Calu3 (cell line): Measurements from ENCODE around the gene ARHGAP15. TPM values are rescaled to one million over a fixed set of nuclear protein-coding genes. Genes with fewer than 3 reads are reported as not detected.

Experiments
- BruUV-seq: library from RNA; stranded (reverse); fragments of 400-500 nt; replicated peaks from 2 replicates; lab custom pipeline; 2021; lab: Mats Ljungman, UMichigan
- CTCF ChIA-PET: fragments of 300-600 bp; sonication (Branson Sonifier 250); formaldehyde crosslinking; loops from one replicate; lab custom pipeline; 2022; ENCODE audit warnings: antibody characterized with exemption; lab: Charles Lee
- DNase-seq: peaks from one replicate; pipeline ENCODE4 v3.0.0; 2022
- H3K27ac Mint-ChIP-seq: one replicate; pipeline ENCODE4 v1.8.0; 2022; ENCODE audit warnings: mixed read lengths; ENCODE audit not compliant: unreplicated experiment
- H3K27me3 Mint-ChIP-seq: one replicate; pipeline ENCODE4 v1.8.0; 2022; ENCODE audit warnings: mixed read lengths; ENCODE audit not compliant: unreplicated experiment
- H3K36me3 Mint-ChIP-seq: one replicate; pipeline ENCODE4 v1.8.0; 2022; ENCODE audit warnings: mild to moderate bottlenecking, moderate library complexity, mixed read lengths; ENCODE audit not compliant: insufficient read depth, unreplicated experiment
- H3K4me1 Mint-ChIP-seq: one replicate; pipeline ENCODE4 v1.8.0; 2022; ENCODE audit warnings: mild to moderate bottlenecking, low read depth, mixed read lengths; ENCODE audit not compliant: unreplicated experiment
- H3K4me3 Mint-ChIP-seq: one replicate; pipeline ENCODE4 v1.8.0; 2022; ENCODE audit warnings: mild to moderate bottlenecking, low read depth, moderate library complexity, mixed read lengths; ENCODE audit not compliant: unreplicated experiment
- H3K9me3 Mint-ChIP-seq: one replicate; pipeline ENCODE4 v1.8.0; 2022; ENCODE audit warnings: low read depth, mixed read lengths; ENCODE audit not compliant: unreplicated experiment
- intact Hi-C: fragments of 100-400 bp; cut with micrococcal nuclease; formaldehyde crosslinking; loops from one replicate; pipeline ENCODE4 v1.10.0; 2022; ENCODE audit not compliant: unreplicated experiment
- total RNA-seq: library from RNA; stranded (reverse); gene quantifications from 2 replicates; pipeline ENCODE4 v1.2.3, GENCODE V29; 2022
- TF ChIP-seq, protein P1 (sequence below): fragments of 200-600 bp; IDR thresholded peaks from one replicate; pipeline ENCODE4 v1.8.0; 2022; ENCODE audit warnings: antibody characterized with exemption; ENCODE audit not compliant: unreplicated experiment

The ARHGAP15 gene
- total RNA-seq, 1 experiment from 2014 or later: not detected

DNA sequence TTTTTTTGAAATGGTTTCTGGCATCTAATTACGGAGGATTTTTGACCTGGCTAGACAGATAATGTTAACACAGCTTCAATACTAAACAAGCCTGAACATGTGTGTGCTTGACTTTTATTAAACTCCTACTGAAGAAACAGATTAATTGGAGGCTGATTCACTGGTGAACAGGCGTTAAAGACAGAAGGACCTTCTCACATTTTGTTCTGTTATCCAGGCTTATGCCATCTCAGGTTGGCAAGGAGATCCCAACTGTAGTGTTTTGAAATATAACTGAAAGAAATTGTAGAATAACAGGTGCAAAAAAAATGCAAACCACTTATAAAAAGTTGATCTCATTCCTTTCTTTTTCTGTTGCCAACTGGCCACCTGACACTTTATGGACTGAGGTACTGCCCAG, 269.6 kb downstream of the ARHGAP15 start:
- Mint-ChIP-seq H3K9me3 (no peaks in the 10 kb centered on the region), H3K27me3 (no peaks in the 10 kb centered on the region), H3K27ac (no peak overlapping the region), H3K4me1 (no peaks in the 10 kb centered on the region), H3K36me3 (no peaks in the 10 kb centered on the region), H3K4me3 (no peak overlapping the region)
- BruUV-seq: no TSS peak
- no peak for DNase-seq
- CTCF ChIA-PET: interaction anchor here (1.2 kb wide), 1 partner anchor 11 kb away, joined by 3 read pairs; no protein-coding TSS in a partner anchor
- intact Hi-C loops: no loop called here
- TF ChIP-seq, protein P1, sequence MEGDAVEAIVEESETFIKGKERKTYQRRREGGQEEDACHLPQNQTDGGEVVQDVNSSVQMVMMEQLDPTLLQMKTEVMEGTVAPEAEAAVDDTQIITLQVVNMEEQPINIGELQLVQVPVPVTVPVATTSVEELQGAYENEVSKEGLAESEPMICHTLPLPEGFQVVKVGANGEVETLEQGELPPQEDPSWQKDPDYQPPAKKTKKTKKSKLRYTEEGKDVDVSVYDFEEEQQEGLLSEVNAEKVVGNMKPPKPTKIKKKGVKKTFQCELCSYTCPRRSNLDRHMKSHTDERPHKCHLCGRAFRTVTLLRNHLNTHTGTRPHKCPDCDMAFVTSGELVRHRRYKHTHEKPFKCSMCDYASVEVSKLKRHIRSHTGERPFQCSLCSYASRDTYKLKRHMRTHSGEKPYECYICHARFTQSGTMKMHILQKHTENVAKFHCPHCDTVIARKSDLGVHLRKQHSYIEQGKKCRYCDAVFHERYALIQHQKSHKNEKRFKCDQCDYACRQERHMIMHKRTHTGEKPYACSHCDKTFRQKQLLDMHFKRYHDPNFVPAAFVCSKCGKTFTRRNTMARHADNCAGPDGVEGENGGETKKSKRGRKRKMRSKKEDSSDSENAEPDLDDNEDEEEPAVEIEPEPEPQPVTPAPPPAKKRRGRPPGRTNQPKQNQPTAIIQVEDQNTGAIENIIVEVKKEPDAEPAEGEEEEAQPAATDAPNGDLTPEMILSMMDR: no peak

DNA sequence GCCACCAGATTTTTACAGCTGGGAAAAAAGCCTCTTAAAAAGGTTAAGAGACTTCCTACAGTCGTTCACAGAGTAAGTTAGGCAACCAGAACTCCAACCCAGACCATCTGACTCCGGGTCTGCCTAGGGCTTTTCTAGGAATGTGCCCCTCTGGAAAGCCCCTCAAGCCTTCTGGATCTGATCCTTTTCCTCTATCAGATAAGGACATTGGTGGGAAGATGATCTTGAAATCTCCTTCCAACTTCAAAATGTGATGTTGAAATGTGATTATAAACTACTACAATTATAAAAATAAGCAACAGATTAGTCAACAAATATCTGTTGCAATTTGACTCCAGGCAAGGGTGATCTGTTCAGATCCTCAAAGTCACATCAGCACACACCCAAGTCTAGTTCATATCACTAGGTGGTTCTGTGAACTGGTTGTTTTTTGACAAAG, 270.4 kb downstream of the ARHGAP15 start:
- H3K36me3 Mint-ChIP-seq: no peaks in the 10 kb centered on the region
- CTCF ChIA-PET: interaction anchor here (0.6 to 0.8 kb wide), 2 partner anchors 583 to 1942 kb away, joined by 3 to 7 read pairs; no protein-coding TSS in a partner anchor
- no TSS peak for BruUV-seq
- DNase-seq: no peak
- H3K4me1 Mint-ChIP-seq: no peaks in the 10 kb centered on the region
- H3K9me3 Mint-ChIP-seq: no peaks in the 10 kb centered on the region
- TF ChIP-seq, protein P1: no peak
- no peak overlapping the region for H3K27ac Mint-ChIP-seq
- intact Hi-C loops: no loop called here
- H3K4me3 Mint-ChIP-seq: no peak overlapping the region
- no peaks in the 10 kb centered on the region for H3K27me3 Mint-ChIP-seq

DNA sequence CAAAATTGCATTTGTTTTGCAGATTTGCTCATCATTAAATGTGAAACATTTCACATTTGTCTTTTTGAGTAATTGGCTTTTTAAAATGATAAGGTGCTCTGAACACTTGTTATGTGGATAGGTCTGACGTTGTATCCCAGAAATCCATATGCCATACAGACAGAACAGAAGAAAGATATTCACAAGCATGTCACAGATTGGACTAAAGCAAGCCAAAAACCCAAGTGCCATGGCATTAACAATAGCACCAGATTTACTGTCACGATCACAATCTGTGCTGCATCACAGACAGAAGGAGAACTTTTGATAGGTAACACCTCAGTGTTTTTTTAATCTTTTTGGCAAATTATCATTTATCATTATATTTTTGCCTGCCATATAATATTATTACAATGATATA, 272.6 kb downstream of the ARHGAP15 start:
- no peaks in the 10 kb centered on the region for H3K36me3 Mint-ChIP-seq
- no peaks in the 10 kb centered on the region for H3K9me3 Mint-ChIP-seq
- H3K4me3 Mint-ChIP-seq: no peak overlapping the region
- CTCF ChIA-PET: no interaction called here
- H3K27me3 Mint-ChIP-seq: no peaks in the 10 kb centered on the region
- TF ChIP-seq, protein P1: no peak
- no peak overlapping the region for H3K27ac Mint-ChIP-seq
- BruUV-seq: no TSS peak
- no peak for DNase-seq
- intact Hi-C loops: no loop called here
- no peaks in the 10 kb centered on the region for H3K4me1 Mint-ChIP-seq

DNA sequence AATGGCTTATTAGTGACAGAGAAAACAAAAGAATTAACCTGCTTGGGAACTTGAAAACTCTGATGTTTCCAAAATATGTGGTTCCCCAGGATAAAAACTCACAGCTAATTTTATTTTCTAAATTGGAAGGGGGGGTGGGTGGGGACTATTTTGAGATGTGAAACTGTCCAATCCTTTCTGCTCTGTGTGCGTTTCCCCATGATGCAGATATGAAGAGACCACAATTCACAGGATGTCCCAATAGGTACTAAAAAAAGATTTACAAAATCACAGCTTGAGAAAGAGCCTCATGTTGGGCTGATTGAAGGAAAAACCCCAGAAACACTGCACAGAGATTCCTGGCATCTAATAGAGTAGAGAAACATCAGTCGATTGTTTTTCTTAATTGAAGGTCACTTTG, 273.2 kb downstream of the ARHGAP15 start:
- Mint-ChIP-seq H3K36me3 (no peaks in the 10 kb centered on the region), H3K27me3 (no peaks in the 10 kb centered on the region), H3K4me3 (no peak overlapping the region), H3K4me1 (no peaks in the 10 kb centered on the region), H3K9me3 (no peaks in the 10 kb centered on the region), H3K27ac (no peak overlapping the region)
- TF ChIP-seq, protein P1: no peak
- CTCF ChIA-PET: no interaction called here
- no TSS peak for BruUV-seq
- intact Hi-C loops: no loop called here
- no peak for DNase-seq
